Right lobe of liver (tissue), 6 donors: ENCODE results near the gene NSD1. TPM values are rescaled to one million over a fixed set of nuclear protein-coding genes. Genes with fewer than 3 reads are reported as not detected.
A peak's percentile ranks its signal among the peaks of the same experiment; 100 is the strongest.
"Not testable (repeated sequence)": the region's sequence is repeated elsewhere in the genome, so short reads cannot be mapped to it uniquely, and the experiment has no call there.

Source experiments
- ATAC-seq, 4 donors: fragments of 200-7000 bp; cut with Tn5 transposase; one replicate each; pipeline ENCODE4 v1.9.1; 2020; ENCODE audit warnings: mild to moderate bottlenecking in 4 of 4, moderate library complexity in 4 of 4
- DNase-seq, 3 donors: peaks; one replicate each; pipeline ENCODE4 v3.0.0-alpha.2; 2020
- H3K27ac ChIP-seq, 3 donors: fragments of 200-600 bp; one replicate each; pipeline ENCODE4 v1.8.0; 2022
- H3K27me3 ChIP-seq, 2 donors: fragments of 200-600 bp; one replicate each; pipeline ENCODE4 v1.8.0; 2022
- H3K36me3 ChIP-seq, 4 donors: fragments of 200-600 bp; sonication (generic) in 1 of 4; one replicate each; pipeline versions ENCODE4 v1.5.1 to v1.8.0; 2017 to 2022; ENCODE audit warnings: control low read depth in 1 of 4
- H3K4me1 ChIP-seq, 4 donors: fragments of 200-600 bp; sonication (generic) in 1 of 4; one replicate each; pipeline versions ENCODE4 v1.5.1 to v1.8.0; 2017 to 2022; ENCODE audit warnings: control low read depth in 1 of 4
- H3K4me3 ChIP-seq, 3 donors: fragments of 200-600 bp; one replicate each; pipeline ENCODE4 v1.8.0; 2022
- H3K9me3 ChIP-seq, 4 donors: fragments of 200-600 bp; sonication (generic) in 1 of 4; one replicate each; pipeline versions ENCODE4 v1.5.1 to v1.8.0; 2017 to 2022; ENCODE audit warnings: control low read depth in 1 of 4
- POLR2A ChIP-seq: fragments of 450-650 bp; IDR thresholded peaks from one replicate; pipeline ENCODE4 v1.6.1; 2017; ENCODE audit warnings: antibody characterized with exemption, mild to moderate bottlenecking
- WGBS: methylation state at CpG from one replicate; pipeline ENCODE4 v1.1.6; 2018; ENCODE audit warnings: low coverage, low lambda C conversion rate; ENCODE audit not compliant: insufficient coverage; ENCODE audit errors: missing lambda C conversion rate; 5-methylcytosine and 5-hydroxymethylcytosine counted together
- intact Hi-C, 2 donors: fragments of 100-400 bp; cut with DNase I; formaldehyde crosslinking; loops; one replicate each; pipeline versions ENCODE4 v1.11.2 to v1.14.1; 2022
- total RNA-seq, 6 experiments: library from RNA; depleted of rRNA in 2 of 6; stranded (reverse); fragments of >200 nt in 2 of 6; fragmentation: NEBNext Ultra II Directional in 3 of 6; extraction: Animal tissue kit (Norgen Biotek cat#: 25700) in 3 of 6; gene quantifications; one replicate each; pipeline versions ENCODE4 v1.1.0 to v1.2.4, GENCODE V29; 2016 to 2023
- TF ChIP-seq, protein P1 (sequence below), 4 donors: fragments of 200-600 bp in 3 of 4; fragments of 450-650 bp in 1 of 4; IDR thresholded peaks; one replicate each; pipeline versions ENCODE4 v1.5.1 to v1.8.0; 2016 to 2022; ENCODE audit warnings: antibody characterized with exemption in 4 of 4, mild to moderate bottlenecking in 2 of 4
- donor health status: DM: no; HTN: yes; CAD: no.
- donor health status: DM: no; HTN: no; CAD: no.
- donor health status: DM: no; HTN: no; CAD: no.
- donor health status: DM: no; HTN: yes; CAD: no.
- donor health status: DM: no; HTN: yes; CAD: no.

NSD1 gene
- total RNA-seq, 6 experiments from 2014 or later = 13.1 to 33.1 (median 23.6) TPM

DNA sequence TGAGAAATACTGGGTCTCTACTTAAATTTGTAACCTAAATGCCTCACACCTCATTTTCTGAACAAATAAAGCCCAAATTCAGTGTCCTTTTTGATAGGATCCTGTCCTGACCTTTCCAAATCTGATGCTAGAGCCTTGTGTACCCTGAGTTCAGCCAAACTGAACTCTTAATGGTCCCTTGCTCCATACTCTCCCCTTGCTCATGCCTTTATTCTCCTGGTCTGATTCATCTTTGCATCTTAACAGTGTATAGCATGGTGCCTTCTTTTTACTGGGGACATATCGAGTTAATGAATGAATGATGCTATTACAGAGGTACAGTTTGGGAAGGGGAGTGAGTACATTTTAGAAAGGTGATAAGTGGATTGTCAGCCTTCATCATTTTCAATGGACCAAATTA lies 9.2 kb downstream of the NSD1 start:
- peaks cover 0 to 38% (median 11%) of the 10 kb centered on the region in 4 donors for H3K36me3 ChIP-seq

DNA sequence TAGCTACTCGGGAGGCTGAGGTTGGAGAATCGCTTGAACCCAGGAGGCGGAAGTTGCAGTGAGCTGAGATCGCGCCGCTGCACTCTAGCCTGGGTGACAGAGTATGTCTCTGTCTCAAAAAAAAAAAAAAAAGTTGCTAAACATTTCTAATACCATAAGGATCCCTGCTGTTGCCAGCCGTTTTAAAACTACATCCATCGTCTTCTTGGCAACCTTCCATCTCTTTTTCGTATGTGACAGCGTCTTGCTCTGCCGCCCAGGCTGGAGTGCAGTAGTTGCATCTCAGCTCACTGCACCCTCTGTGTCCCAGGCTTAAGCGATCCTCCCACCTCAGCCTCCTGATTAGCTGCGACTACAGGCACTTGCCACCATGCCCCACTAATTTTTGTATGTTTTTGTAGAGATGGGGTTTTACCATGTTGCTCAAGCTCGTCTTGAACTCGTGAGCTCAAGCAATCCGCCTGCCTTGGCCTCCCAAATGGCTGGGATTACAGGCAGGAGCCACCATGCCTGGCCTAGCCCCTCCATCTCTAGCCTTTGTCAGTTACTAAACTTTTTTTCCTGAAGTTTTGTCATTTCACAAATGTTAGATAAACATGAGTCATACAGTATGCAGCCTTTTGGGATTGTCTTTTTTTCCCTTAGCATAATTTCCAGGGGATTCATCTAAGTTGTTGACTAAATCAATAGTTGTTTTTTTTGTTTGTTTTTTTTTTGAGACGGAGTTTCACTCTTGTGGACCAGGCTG lies 13.5 kb downstream of the NSD1 start:
- Histone ChIP-seq H3K4me1 (no peaks in the 10 kb centered on the region), H3K9me3 (no peaks in the 10 kb centered on the region), H3K36me3 (peaks cover 0 to 50% (median 8%) of the 10 kb centered on the region in 4 donors), H3K27me3 (no peaks in the 10 kb centered on the region), H3K27ac (no peak overlapping the region), H3K4me3 (no peak overlapping the region)
- no peak for TF ChIP-seq POLR2A
- TF ChIP-seq, protein P1, sequence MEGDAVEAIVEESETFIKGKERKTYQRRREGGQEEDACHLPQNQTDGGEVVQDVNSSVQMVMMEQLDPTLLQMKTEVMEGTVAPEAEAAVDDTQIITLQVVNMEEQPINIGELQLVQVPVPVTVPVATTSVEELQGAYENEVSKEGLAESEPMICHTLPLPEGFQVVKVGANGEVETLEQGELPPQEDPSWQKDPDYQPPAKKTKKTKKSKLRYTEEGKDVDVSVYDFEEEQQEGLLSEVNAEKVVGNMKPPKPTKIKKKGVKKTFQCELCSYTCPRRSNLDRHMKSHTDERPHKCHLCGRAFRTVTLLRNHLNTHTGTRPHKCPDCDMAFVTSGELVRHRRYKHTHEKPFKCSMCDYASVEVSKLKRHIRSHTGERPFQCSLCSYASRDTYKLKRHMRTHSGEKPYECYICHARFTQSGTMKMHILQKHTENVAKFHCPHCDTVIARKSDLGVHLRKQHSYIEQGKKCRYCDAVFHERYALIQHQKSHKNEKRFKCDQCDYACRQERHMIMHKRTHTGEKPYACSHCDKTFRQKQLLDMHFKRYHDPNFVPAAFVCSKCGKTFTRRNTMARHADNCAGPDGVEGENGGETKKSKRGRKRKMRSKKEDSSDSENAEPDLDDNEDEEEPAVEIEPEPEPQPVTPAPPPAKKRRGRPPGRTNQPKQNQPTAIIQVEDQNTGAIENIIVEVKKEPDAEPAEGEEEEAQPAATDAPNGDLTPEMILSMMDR (IDR thresholded peaks at IDR 0.05) = no peak
- DNase-seq (peak in 1 of 3 donors; percentile 28), ATAC-seq (no peak)
- WGBS = 74% methylated on average over 11 of the region's 17 CpGs
- intact Hi-C loops = no loop called here

More for the DNA sequence above, 9.2 kb downstream of the NSD1 start:
- Histone ChIP-seq H3K4me3 (no peak overlapping the region), H3K9me3 (no peaks in the 10 kb centered on the region), H3K4me1 (no peaks in the 10 kb centered on the region), H3K27me3 (no peaks in the 10 kb centered on the region), H3K27ac (no peak overlapping the region)
- ATAC-seq (no peak), DNase-seq (no peak)
- WGBS = 100% methylated on average over 1 of the region's 1 CpG
- no peak for TF ChIP-seq POLR2A
- TF ChIP-seq, protein P1 (IDR thresholded peaks at IDR 0.05) = no peak
- intact Hi-C loops = no loop called here

DNA sequence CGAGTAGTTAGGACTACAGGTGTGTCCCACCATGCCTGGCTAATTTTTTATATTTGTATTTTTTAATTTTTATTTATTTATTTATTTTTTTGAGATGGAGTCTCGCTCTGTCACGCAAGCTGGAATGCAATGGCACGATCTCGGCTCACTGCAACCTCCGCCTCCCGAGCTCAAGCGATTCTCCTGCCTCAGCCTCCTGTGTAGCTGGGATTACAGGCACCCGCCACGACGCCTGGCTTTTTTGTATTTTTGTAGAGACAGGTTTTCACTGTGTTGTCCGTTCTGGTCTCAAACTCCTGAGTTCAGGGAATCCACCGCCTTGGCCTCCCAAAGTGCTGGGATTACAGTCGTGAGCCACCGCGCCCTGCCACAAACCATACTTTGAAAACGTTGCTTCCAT lies 16.5 kb downstream of the NSD1 start:
- H3K4me1 ChIP-seq, H3K4me3 ChIP-seq, H3K27ac ChIP-seq, ATAC-seq, H3K9me3 ChIP-seq, H3K27me3 ChIP-seq, intact Hi-C loops: not testable (repeated sequence)
- H3K36me3 ChIP-seq = peaks cover 0 to 33% (median 4%) of the 10 kb centered on the region in 4 donors
- WGBS = 90% methylated on average over 6 of the region's 17 CpGs
- DNase-seq = peak in 1 of 3 donors; percentile 16

DNA sequence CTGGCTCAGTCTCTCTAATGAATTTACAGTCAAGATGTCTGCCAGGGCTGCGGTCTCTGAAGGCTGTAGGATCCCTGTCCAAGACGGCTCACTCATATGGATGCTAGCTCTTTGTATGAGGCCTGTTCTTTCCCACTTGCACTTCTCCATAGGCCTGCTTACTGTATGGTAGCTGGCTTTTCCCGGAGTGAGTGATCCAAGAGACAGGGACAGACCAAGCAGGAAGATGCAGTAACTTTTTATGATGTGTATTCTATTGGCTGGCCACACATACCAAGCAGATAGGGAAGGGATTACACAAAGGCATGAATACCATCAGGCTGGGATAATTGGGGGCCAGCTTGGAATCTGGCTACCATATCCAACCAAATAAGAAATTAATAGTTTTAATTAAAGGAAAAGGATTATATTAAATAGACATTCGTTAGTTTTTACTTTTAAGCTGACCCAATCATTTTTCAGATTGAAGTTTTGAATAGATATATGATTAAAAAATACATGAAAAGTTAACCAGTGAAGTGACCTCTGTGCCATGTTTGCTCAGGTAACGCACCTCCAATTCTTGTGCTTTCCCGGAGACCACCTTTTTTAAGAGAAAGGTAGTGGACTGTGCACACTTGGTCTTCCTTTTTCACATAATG lies 20.6 kb downstream of the NSD1 start:
- no peaks in the 10 kb centered on the region for H3K4me1 ChIP-seq
- H3K27me3 ChIP-seq = no peaks in the 10 kb centered on the region
- peaks cover 0 to 20% (median 1%) of the 10 kb centered on the region in 4 donors for H3K36me3 ChIP-seq
- peak in 1 of 3 donors; percentile 18 for DNase-seq
- no peak overlapping the region for H3K4me3 ChIP-seq
- no peak for TF ChIP-seq POLR2A
- TF ChIP-seq, protein P1 (IDR thresholded peaks at IDR 0.05) = no peak
- intact Hi-C loops = no loop called here
- no peak for ATAC-seq
- H3K27ac ChIP-seq = no peak overlapping the region
- no peaks in the 10 kb centered on the region for H3K9me3 ChIP-seq
- 87% methylated on average over 6 of the region's 6 CpGs for WGBS

DNA sequence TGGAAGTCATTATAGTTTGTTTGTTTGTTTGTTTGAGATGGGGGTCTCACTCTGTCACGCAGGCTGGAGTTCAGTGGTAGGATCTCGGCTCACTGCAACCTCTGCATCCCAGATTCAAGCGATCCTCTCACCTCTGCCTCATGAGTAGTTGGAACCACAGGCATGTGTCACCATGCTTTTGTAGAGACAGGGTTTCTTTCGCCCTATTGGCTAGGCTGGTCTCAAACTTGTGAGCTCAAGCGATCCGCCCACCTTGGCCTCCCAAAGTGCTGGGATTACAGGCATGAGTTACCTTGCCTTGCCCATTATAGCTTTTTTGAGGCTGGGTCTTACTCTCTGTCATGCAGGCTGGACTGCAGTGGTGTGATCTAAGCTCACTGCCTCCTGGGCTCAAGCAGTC lies 28.8 kb downstream of the NSD1 start:
- no peak for TF ChIP-seq POLR2A
- Histone ChIP-seq H3K27ac (no peak overlapping the region), H3K36me3 (peaks cover 0 to 4% (median 0%) of the 10 kb centered on the region in 4 donors), H3K27me3 (no peaks in the 10 kb centered on the region), H3K4me3 (no peak overlapping the region), H3K4me1 (no peaks in the 10 kb centered on the region), H3K9me3 (no peaks in the 10 kb centered on the region)
- no peak for ATAC-seq
- intact Hi-C loops = no loop called here
- WGBS = 100% methylated on average over 3 of the region's 6 CpGs
- DNase-seq = peak in 1 of 3 donors; percentile 23
